HG03342 (cell line): ENCODE results near the gene ANXA6.

Source experiments
- ATAC-seq: cut with Tn5 transposase; IDR thresholded peaks from one replicate; pipeline ENCODE4 v1.9.1; 2021; ENCODE audit warnings: mild to moderate bottlenecking, moderate library complexity; ENCODE audit not compliant: unreplicated experiment

The ANXA6 gene

GRCh38 chr5:151132963-151133362 is 24.6 kb downstream of the ANXA6 start:
- ATAC-seq, result no peak

- no peak for ATAC-seq
Measured at GRCh38 chr5:151130922-151131891, 26.4 kb downstream of the ANXA6 start.

- no peak for ATAC-seq
Measured at GRCh38 chr5:151130235-151130921, 27.2 kb downstream of the ANXA6 start.

GRCh38 chr5:151128817-151129216 is 28.8 kb downstream of the ANXA6 start:
- no peak for ATAC-seq

- no peak for ATAC-seq
Measured at GRCh38 chr5:151127926-151128325, 29.7 kb downstream of the ANXA6 start.

DNA sequence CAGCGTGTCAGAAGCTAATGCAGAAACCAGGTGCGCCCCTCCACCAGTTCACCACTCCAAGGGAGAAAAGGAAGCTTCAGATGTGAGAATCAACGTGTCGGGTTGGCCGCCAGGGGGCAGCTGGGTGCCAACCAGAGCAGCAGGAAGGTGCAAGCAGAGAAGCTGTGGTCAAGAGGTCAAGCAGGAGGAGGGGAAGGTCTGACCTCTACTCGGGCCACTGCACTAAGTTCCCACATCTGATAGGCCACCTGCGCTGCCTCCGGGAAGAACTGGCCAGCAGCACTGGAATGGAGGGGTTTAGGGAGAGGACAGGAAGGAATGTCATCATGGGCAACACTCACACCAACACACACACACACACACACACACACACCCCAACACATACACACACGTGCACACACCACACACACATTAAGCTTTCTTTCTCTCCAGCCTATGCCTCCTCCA is 31.4 kb downstream of the ANXA6 start:
- peak; percentile 33 for ATAC-seq

- ATAC-seq, result no peak
Measured at GRCh38 chr5:151125421-151125820, 32.2 kb downstream of the ANXA6 start.

GRCh38 chr5:151123897-151124751 is 33.5 kb downstream of the ANXA6 start:
- peak; percentile 82 for ATAC-seq

GRCh38 chr5:151122828-151123227 is 34.8 kb downstream of the ANXA6 start:
- no peak for ATAC-seq

DNA sequence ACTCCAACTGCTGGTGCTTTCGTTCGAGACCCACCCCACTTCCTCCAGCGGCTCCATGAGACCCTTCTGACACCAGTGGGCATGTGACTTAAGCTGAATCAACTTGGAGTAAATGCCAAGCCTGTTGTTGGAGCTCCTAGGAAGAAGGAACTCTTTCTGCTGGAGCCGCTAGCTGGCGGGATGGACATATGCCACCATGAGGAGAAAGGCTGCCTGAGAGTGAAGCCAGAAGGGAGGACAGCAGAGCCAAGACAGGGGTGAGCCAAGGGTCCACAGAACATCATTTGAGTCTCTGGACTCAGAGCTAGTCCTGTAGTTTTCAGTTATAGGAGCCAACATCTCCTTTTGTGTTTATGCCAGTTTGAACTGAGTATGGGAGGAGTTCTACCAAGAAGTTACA is 35.9 kb downstream of the ANXA6 start:
- no peak for ATAC-seq

DNA sequence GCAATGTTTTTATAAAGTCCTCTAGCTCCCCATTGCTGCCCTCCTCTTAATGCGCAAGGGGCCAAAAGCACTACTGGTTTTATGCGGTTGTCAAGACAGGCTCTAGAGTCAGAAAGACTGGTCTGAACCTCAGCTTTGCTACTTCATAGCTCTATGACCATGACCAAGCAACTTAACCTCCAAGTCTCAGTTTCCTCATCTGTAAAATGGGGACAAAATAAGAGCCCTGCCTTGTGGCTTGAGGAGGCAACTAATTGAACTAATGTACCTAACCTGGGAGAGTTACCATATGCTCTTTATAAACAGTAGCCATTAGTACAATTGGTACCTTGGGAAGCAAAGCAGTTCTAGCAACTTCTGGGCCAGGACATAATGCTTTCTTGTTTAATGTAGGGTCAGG is 36.5 kb downstream of the ANXA6 start:
- no peak for ATAC-seq

- no peak for ATAC-seq
Measured at GRCh38 chr5:151118913-151119575, 38.5 kb downstream of the ANXA6 start.

- ATAC-seq, result no peak
Measured at GRCh38 chr5:151115272-151115905, 42.2 kb downstream of the ANXA6 start.

DNA sequence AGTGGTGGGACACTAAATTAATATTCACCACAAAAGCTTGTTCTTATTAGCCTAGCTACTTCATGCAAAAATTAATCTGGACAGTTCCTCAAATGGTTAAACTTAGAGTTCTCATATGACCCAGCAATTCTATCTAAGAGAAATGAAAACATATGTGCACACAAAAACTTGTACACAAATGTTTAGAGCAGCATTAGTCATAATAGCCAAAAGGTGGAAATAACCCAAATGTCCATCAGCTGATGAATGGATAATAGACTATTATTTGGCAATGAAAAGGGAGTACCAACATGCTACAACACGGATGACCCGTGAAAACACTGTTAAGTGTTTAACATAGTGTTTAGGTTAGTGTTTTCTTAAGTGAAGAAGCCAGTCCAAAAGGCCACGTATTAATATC is 43.9 kb downstream of the ANXA6 start:
- no peak for ATAC-seq

DNA sequence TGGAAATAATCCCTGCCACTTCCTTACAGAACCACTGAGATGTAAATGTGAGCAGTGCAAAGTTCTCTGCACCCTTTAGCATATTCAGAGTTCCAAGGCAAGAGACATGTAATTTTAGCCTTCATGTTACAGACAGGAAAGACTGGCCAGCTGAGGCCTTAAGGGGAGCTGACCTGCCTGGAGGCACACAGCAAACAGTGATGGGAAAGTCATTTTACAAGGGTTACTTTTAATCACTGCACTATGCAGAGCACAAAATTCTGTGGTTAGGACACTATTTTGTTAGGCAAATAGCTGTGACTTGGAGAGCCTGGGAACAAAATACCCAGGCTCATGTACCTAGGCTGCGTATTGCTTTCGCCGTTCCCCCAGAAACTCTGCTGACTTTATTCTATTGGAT is 46.6 kb downstream of the ANXA6 start:
- no peak for ATAC-seq

GRCh38 chr5:151110122-151110681 is 47.4 kb downstream of the ANXA6 start:
- no peak for ATAC-seq

DNA sequence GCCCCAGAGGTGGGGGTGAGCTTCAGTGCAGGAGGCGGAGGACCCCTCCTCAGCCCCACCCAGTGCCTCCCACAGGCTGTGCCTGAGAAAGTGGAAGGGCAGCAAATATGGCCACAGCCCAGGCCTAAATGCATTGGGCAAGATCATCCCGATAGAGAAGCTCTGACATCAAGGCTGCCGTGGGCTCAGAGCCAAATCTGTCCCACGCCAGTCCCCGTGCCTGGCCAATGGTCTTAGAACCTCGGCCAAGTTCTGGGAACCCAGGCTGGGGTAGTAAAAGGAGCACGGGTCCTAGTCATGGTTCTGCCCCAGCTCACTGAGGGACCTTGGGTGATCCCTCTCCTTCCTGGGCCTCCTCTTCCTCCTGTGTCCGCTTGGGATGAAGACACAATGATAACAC is 49.0 kb downstream of the ANXA6 start:
- no peak for ATAC-seq

- no peak for ATAC-seq
Measured at GRCh38 chr5:151107738-151108520, 49.6 kb downstream of the ANXA6 start.

GRCh38 chr5:151107084-151107483 is 50.5 kb downstream of the ANXA6 start:
- ATAC-seq, result no peak
